Skeletal muscle tissue (tissue), 4 donors: ENCODE results near the gene IFI6. TPM values are rescaled to one million over a fixed set of nuclear protein-coding genes. Genes with fewer than 3 reads are reported as not detected.
A peak's percentile ranks its signal among the peaks of the same experiment; 100 is the strongest.
"Not testable (repeated sequence)": the region's sequence is repeated elsewhere in the genome, so short reads cannot be mapped to it uniquely, and the experiment has no call there.

Experiments used
- H3K27ac ChIP-seq: one replicate; pipeline ENCODE4 v1.7.0; 2013; ENCODE audit warnings: mild to moderate bottlenecking, low read depth, low read length, inconsistent platforms
- H3K27me3 ChIP-seq, 3 donors: one replicate each; pipeline ENCODE4 v1.7.0; 2013; ENCODE audit warnings: low read length in 3 of 3; ENCODE audit not compliant: control insufficient read depth in 3 of 3, insufficient read depth in 3 of 3
- H3K36me3 ChIP-seq, 3 donors: one replicate each; pipeline ENCODE4 v1.7.0; 2013; ENCODE audit warnings: low read length in 3 of 3; ENCODE audit not compliant: control insufficient read depth in 3 of 3, insufficient read depth in 3 of 3
- H3K4me1 ChIP-seq, 3 donors: one replicate each; pipeline ENCODE4 v1.7.0; 2013; ENCODE audit warnings: low read length in 3 of 3, mild to moderate bottlenecking in 3 of 3; ENCODE audit not compliant: control insufficient read depth in 3 of 3, insufficient read depth in 3 of 3
- H3K4me3 ChIP-seq, 3 donors: one replicate each; pipeline ENCODE4 v1.7.0; 2013; ENCODE audit warnings: low read length in 3 of 3
- H3K9ac ChIP-seq, 3 donors: one replicate each; pipeline ENCODE4 v1.7.0; 2013; ENCODE audit warnings: low read length in 3 of 3, mild to moderate bottlenecking in 3 of 3, moderate library complexity in 2 of 3, low read depth in 1 of 3
- H3K9me3 ChIP-seq, 3 donors: one replicate each; pipeline ENCODE4 v1.7.0; 2013; ENCODE audit warnings: low read length in 3 of 3; ENCODE audit not compliant: control insufficient read depth in 3 of 3
- total RNA-seq: library from RNA; depleted of rRNA; stranded (reverse); fragments of >200 nt; gene quantifications from one replicate; pipeline ENCODE4 v1.2.3, GENCODE V29; 2014
- donor health status: Osteomylitis.

IFI6 gene
- total RNA-seq, 1 donor from 2014 or later, result 90.8 TPM

DNA sequence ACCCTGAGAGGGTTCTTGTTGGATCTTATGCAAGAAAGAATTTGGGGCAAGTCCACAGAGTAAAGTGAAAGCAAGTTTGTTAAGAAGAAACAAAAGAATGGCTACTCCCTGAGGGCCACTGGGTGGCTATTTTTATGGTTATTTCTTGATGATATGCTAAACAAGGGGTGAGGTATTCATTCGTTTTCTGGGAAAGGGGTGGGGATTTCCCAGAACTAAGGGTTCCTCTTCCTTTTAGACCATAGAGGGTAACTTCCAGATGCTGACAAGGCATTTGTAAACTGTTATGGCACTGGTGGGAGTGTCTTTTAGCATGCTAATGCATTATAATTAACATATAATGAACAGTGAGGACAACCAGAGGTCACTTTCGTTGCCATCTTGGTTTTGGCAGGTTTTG, 18.2 kb upstream of the IFI6 start:
- H3K27me3 ChIP-seq, result peaks cover 0 to 2% (median 0%) of the 10 kb centered on the region in 3 donors
- peak overlapping the region; percentile 45 for H3K27ac ChIP-seq
- H3K36me3 ChIP-seq, result no peaks in the 10 kb centered on the region
- no peak overlapping the region for H3K4me3 ChIP-seq
- no peaks in the 10 kb centered on the region for H3K9me3 ChIP-seq
- peaks cover 0 to 4% (median 0%) of the 10 kb centered on the region in 3 donors for H3K4me1 ChIP-seq
- H3K9ac ChIP-seq, result no peak overlapping the region

DNA sequence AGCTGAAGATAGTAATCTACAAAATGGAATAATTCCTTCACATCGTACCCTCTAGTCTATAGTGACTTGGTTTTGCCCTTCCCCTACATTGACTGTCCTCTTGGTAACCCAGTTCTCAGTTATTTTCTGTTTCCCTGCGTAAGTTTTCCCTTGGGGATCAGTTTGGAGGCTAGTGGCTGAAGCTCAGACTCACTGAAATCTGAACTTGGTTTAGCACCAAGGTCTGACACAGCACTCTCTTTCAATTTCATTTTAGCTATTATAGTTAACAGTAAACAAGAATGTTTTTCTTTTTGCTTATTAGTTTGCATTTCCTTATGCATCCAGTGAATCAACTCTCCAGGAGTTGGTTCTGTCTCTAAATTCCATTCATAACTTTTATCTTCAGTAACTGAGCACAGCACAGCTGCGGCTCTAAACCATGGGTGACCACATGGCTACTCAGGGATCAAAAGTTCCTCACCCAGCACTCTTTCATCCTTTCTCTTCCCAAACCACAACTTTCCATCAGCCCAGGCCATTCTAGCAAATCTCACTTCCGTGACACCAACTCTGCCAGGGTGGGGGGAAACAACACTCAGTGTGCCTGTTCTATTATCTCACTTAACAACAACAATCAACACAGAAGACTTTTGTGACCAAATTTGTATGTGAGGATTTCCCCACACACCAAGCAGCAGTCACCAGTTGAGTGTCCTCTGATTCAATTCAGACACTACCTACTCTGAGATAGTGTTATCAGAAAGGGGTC, 17.6 kb upstream of the IFI6 start:
- Histone ChIP-seq H3K9me3 (no peaks in the 10 kb centered on the region), H3K27ac (peak overlapping the region; percentile 45), H3K4me1 (peaks cover 0 to 4% (median 0%) of the 10 kb centered on the region in 3 donors), H3K36me3 (no peaks in the 10 kb centered on the region), H3K27me3 (peaks cover 0 to 2% (median 2%) of the 10 kb centered on the region in 3 donors), H3K4me3 (no peak overlapping the region), H3K9ac (no peak overlapping the region)

DNA sequence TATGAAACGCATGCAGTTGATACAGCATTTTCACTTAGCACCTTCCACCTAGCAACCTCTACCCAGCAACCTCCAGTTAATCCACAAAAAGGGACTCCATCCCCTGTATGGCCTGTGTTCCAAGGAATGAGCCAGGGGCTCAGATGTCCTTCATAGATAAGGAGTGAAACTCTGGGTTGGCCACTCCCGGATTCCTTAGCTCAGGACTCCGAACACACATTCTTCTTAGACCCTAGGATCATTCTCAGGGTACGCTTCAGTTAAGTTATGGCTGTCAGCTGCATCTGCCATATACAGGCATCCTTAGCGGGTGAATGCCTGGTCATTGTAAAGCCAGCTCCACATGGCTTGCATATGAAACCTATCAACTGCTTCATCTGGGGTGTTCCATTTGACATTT, 15.9 kb upstream of the IFI6 start:
- peaks cover 0 to 2% (median 2%) of the 10 kb centered on the region in 3 donors for H3K27me3 ChIP-seq
- no peaks in the 10 kb centered on the region for H3K36me3 ChIP-seq
- no peak overlapping the region for H3K27ac ChIP-seq
- peaks cover 0 to 4% (median 0%) of the 10 kb centered on the region in 3 donors for H3K4me1 ChIP-seq
- no peak overlapping the region for H3K9ac ChIP-seq
- no peaks in the 10 kb centered on the region for H3K9me3 ChIP-seq
- H3K4me3 ChIP-seq, result no peak overlapping the region

DNA sequence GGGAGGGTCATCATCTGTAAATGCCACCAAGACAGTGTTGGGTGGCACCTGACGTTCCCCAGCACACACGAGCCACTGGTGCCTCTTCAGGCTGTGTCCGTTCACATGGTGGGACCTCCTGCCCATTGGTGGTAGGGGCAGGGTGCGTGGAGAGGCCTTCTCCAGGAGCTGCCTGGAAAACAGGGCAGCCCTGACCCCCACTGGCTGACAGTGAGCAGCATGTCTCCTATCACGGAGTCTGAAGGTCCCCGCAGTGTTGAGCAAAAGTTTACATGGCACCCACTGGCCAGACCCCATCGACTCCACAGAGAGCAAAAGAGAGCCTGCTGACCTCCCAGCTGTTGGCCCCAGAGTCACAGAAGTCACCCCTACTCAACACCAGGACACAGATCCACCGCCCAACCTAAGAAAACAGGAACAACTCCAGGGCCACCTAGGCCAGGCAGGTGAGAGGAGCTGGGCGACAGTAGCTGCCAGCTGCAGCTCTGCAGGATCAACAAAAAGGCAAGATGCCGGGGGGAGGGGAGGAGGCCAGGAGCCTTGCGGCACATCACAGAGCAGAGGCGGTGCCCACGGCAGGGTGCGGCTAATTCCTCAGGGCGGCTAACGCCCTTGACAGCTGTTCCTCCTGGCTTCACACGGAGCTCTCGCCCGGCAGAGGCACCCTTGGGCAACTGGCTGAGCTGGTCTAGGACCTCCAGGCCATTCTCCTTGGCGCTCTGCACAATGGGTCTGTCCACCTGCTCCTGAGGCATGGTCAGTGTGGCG, 14.4 kb upstream of the IFI6 start:
- no peak overlapping the region for H3K27ac ChIP-seq

DNA sequence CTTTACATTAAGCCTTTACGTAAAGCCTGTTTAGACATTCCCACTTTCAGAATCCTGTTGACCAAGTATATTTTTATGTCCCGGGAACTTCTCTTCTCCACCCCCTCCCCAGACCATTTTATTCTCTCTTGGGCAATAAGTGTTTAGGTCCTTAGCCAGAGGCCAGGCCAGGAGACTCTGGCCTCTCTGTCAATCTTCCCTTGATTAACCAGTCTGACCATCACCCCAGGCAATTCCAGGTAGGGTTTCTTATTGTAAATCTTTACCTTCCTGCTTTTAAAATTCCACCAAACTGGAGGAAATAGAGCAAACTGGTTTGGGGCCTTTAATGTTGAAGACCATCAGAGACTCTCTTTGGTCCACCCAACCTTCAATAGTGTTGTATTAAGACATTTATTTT, 12.2 kb upstream of the IFI6 start:
- H3K9me3 ChIP-seq, result no peaks in the 10 kb centered on the region
- no peak overlapping the region for H3K27ac ChIP-seq
- no peaks in the 10 kb centered on the region for H3K4me1 ChIP-seq
- H3K27me3 ChIP-seq, result peaks cover 0 to 2% (median 2%) of the 10 kb centered on the region in 3 donors
- H3K4me3 ChIP-seq, result no peak overlapping the region
- H3K9ac ChIP-seq, result no peak overlapping the region
- no peaks in the 10 kb centered on the region for H3K36me3 ChIP-seq

More for the DNA sequence above, 14.4 kb upstream of the IFI6 start:
- Histone ChIP-seq H3K9ac (no peak overlapping the region), H3K4me1 (peaks cover 0 to 4% (median 0%) of the 10 kb centered on the region in 3 donors), H3K36me3 (no peaks in the 10 kb centered on the region), H3K27me3 (peaks cover 0 to 2% (median 2%) of the 10 kb centered on the region in 3 donors), H3K9me3 (no peaks in the 10 kb centered on the region), H3K4me3 (no peak overlapping the region)

DNA sequence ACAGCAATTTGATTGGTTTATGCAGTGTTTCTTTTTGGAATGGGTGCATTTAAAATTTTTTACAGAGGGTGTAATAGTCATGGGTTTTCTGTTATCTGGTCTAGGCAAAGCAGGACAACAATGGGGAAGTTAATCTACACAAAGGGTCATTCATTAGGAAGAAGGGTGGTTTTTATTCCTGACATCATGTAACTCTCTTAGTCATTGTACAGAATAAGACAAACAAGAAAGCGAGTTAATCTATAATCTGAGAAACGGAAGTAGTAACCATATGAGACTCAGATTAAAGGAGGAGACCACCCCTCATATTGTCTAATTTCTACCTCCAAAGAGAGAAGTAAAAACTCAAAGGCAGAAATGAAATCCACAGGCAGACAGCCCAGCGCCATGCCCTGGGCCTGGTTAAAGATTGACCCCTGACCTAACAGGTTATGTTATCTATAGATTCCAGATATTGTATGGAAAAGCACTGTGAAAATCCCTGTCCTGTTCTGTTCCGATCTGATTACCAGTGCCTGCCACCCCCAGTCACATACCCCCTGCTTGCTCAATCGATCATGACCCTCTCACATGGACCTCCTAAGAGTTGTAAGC, 10.5 kb upstream of the IFI6 start:
- no peaks in the 10 kb centered on the region for H3K4me1 ChIP-seq
- no peaks in the 10 kb centered on the region for H3K36me3 ChIP-seq
- no peaks in the 10 kb centered on the region for H3K9me3 ChIP-seq
- H3K27ac ChIP-seq, result no peak overlapping the region
- peaks cover 0 to 2% (median 2%) of the 10 kb centered on the region in 3 donors for H3K27me3 ChIP-seq
- no peak overlapping the region for H3K9ac ChIP-seq
- H3K4me3 ChIP-seq, result no peak overlapping the region

DNA sequence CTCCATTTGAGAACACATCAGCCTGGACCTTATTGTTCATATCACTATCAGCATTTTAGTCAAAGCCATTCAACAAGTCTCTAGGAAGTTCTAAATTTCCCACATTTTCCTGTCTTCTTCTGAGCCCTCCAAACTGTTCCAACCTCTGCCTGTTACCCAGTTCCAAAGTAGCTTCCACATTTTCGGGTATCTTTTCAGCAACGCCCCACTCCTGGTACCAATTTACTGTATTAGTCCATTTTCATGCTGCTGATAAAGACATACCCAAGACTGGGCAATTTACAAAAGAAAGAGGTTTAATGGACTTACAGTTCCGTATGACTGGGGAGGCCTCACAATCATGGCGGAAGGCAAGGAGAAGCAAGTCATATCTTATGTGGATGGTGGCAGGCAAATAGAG, 9.6 kb upstream of the IFI6 start:
- H3K4me3 ChIP-seq, H3K27ac ChIP-seq, H3K9ac ChIP-seq, H3K9me3 ChIP-seq, H3K36me3 ChIP-seq, H3K4me1 ChIP-seq, H3K27me3 ChIP-seq: not testable (repeated sequence)

DNA sequence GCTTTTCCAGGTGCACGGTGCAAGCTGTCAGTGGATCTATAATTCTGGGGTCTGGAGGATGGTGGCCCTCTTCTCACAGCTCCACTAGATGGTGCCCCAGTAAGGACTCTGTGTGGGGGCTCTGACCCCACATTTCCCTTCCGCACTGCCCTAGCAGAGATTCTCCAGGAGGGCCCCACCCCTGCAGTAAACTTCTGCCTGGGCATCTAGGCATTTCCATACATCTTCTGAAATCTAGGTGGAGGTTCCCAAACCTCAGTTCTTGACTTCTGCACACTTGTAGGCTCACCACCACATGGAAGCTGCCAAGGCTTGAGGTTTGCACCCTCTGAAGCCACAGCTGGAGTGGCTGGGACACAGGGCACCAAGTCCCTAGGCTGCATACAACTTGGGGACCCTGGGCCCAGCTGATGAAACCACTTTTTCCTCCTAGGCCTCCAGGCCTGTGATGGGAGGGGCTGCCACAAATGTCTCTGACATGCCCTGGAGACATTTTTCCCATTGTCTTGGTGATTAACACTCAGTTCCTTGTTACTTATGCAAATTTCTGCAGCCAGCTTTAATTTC, 8.3 kb upstream of the IFI6 start:
- H3K36me3 ChIP-seq, H3K9me3 ChIP-seq, H3K27ac ChIP-seq, H3K4me1 ChIP-seq, H3K4me3 ChIP-seq, H3K27me3 ChIP-seq, H3K9ac ChIP-seq: not testable (repeated sequence)

DNA sequence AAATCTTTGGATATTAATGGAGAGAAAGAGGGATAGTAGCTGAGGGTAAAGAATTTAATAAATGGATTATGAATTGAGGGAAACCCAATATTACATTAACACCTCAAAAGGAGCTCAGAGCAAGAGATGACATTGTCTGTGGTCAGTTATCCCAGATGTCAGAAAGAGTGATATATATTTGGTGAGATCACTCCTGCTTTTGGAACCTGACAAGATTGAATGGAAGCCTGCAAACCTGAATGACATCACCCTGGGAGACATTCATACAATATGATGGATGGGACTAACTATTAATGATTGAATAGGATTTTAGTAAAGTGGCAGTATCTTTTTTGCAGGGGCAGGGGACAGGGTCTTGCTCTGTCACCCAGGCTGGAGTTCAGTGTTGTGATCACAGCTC, 6.8 kb upstream of the IFI6 start:
- Histone ChIP-seq H3K27me3 (no peaks in the 10 kb centered on the region), H3K27ac (no peak overlapping the region), H3K9ac (no peak overlapping the region), H3K9me3 (no peaks in the 10 kb centered on the region), H3K4me3 (no peak overlapping the region), H3K36me3 (no peaks in the 10 kb centered on the region), H3K4me1 (no peaks in the 10 kb centered on the region)

DNA sequence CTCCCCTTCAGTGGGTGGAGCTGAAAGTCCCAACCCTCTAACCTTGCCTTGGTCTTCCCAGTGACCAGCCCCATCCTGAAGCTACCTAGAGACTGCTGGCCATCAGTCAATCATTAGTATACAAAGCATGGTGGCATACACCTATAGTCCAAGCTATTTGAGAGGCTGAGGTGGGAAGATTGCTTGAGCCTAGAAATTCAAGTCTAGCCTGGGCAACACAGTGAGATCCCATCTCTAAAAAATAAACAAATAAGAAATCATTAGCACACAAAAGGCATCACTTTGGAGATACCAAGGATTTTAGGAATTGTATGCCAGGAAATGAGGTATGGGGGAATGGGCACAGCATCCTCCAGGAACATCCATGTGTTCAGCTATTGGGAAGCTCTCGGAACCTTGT, 4.4 kb upstream of the IFI6 start:
- Histone ChIP-seq H3K4me1 (peaks cover 12 to 16% (median 13%) of the 10 kb centered on the region in 3 donors), H3K27me3 (no peaks in the 10 kb centered on the region), H3K36me3 (no peaks in the 10 kb centered on the region), H3K4me3 (no peak overlapping the region), H3K27ac (no peak overlapping the region), H3K9ac (no peak overlapping the region), H3K9me3 (no peaks in the 10 kb centered on the region)
